ENCODE measurements around the gene CGGBP1. TPM values are rescaled to one million over a fixed set of nuclear protein-coding genes. Genes with fewer than 3 reads are reported as not detected.
"Not testable (repeated sequence)": the region's sequence is repeated elsewhere in the genome, so short reads cannot be mapped to it uniquely, and the experiment has no call there.

CGGBP1 gene
- total RNA-seq, 1 donor from 2014 or later, result 34.4 TPM

DNA sequence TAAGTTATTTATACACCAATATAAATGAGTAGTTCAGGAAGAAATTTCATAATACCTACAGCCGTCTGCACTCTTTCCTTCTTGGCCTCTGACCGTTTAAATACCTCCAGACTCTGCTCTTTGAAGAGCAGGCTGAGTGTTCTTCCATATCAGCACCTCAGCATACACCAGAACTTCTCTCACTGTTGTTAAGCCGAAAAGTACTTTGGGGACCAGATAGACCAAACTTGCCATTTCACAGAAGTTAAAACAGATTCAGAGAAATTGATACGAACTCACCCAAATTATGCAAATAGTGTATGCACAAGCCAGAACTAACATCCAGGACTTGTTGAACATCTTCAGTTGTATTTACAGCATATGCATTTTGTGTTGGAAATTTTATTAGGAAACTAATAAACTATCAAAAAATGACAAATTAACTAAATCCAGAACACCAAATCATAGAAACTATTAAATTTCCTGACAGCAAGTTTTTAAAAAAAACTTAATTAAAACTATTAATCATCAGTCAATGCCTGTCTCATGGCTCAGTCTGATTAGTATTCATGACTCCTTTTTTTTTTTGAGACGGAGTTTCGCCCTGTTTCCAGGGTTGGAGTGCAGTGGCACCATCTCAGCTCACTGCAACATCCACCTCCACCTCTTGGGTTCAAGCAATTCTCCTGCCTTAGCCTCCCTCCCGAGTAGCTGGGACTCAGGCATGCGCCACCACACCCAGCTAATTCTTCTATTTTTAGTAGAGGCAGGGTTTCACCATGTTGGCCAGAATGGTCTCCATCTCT, 24.1 kb downstream of the CGGBP1 start:
- ATAC-seq, result no peak

DNA sequence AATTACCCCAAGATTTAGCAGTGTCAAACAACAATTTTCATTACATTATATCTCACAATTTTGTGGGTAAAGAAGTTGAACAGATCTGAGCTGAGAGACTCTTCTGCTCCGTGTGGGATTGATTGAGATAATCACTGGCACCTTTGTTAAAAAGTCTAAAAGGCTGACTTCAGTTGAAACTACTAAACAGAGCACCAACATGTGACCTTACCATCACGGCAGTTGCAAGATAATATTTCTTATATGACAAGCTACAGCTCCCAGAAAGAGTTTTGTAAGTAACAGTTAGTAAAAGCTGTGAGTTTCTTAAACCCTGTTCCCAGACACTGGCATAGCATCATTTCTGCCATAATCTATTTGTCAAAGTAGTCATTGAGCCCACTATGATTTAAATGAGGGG, 25.0 kb downstream of the CGGBP1 start:
- no peak for ATAC-seq

- ATAC-seq, result no peak
Observed at GRCh38 chr3:88033079-88033478, 25.7 kb downstream of the CGGBP1 start.

DNA sequence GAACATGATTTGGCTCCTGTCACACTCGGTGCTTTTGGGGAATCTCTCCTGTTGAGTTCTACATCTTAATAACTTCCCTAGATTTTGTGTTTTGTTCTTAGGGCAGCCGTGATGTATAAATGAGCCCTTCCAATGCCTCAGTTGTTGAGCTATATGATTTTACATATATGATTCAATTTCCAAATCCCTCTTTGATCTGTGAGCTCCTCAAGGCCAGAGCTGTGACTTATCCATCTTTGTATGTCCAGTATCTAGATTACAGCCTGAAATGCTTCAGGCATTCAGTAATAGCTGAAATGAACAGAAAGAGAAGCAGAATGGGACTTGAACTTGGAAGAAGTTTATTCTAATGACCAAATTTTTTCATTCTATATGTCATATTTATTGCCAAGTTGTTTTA, 26.6 kb downstream of the CGGBP1 start:
- ATAC-seq, result no peak

DNA sequence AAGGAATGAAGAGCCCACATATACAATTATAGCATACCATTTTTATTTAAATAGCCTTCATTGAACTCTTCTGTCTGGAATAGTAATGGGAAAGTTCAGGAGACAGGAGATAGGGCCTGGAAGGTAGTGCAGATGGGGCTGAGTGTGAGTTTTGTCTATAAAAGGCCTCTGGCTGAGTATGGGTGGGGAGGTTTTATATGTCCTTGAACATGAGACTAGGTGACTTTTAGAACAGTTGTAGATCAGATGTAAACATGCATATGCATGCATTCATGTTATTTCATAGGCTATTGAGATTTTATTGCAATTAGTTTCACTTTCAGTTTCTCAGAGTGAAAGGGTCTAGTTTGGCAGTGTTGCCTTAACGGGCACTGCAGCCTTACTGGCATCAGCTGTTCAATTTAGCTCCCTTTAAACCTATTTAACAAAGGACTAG, 27.1 kb downstream of the CGGBP1 start:
- ATAC-seq, result peak; percentile 18

GRCh38 chr3:88030210-88030609, 28.6 kb downstream of the CGGBP1 start:
- no peak for ATAC-seq

GRCh38 chr3:88028876-88029275, 29.9 kb downstream of the CGGBP1 start:
- ATAC-seq, result no peak

DNA sequence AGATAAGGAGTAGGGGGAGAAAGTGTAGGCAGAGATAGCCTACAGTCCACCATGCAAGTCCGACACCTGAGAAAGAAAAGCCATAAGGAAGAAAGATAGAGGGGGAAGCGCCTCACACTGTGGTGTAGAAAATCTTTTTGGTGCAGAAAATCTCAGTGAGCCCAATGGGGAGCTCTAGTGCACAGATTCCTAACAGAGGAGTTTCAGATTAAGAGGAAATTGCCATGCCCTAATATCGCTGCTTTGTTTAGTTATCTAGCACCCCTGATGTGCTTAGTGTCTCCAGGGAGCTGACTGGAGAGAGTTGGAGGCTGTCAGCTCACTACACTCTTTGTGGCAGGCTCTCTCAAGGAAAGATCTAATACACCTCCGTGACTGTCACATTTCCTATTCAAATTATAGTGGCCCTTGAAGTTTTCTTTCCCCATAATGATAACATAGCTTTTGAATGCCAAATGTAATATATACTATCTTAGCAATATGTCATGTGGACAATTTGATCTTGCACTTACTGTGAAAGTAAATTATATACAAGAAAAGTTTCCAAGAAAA, 33.7 kb downstream of the CGGBP1 start:
- no peak for ATAC-seq

DNA sequence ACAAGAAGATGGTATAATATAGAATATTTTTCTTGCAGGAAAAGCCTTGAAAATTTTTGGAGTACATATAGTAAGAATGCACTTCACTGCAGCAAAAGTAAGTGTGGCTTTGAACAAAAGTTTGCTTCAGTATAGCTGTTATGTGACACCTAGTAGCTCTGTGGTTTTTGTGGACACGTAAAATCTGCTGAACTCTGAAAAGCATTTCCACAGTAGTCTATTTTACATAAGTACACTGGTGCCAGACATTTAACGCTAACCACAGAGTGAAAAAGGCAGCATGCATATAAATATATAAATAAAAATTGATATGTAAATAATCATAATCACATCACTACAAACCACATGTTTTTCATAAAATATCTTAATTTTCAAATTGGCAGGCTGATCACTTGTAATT, 39.8 kb downstream of the CGGBP1 start:
- no peak for ATAC-seq

- ATAC-seq, result not testable (repeated sequence)
Observed at GRCh38 chr3:88015656-88016055, 43.1 kb downstream of the CGGBP1 start.

- no peak for ATAC-seq
Observed at GRCh38 chr3:88013592-88013991, 45.2 kb downstream of the CGGBP1 start.

DNA sequence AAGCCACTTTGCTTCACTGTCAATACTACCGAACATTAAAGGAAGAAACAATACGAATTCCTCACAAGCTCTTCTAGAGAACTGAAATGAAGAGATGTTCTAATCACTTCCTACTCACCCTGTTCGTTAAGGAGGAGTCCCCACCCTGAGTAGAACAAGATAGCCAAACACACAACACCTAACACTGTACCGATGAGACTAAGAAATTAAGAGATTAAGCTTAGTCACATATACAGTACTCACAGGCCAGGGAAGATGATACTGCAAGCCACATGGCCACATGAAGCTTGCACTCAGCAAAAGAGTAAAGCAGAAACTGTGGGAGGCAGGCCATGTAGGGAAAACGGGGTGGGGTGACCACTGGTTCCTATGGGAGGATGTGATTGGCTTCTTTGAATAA, 48.0 kb downstream of the CGGBP1 start:
- ATAC-seq, result no peak

GRCh38 chr3:88009066-88009465, 49.7 kb downstream of the CGGBP1 start:
- no peak for ATAC-seq

- ATAC-seq, result no peak
Observed at GRCh38 chr3:88005066-88005465, 53.7 kb downstream of the CGGBP1 start.

DNA sequence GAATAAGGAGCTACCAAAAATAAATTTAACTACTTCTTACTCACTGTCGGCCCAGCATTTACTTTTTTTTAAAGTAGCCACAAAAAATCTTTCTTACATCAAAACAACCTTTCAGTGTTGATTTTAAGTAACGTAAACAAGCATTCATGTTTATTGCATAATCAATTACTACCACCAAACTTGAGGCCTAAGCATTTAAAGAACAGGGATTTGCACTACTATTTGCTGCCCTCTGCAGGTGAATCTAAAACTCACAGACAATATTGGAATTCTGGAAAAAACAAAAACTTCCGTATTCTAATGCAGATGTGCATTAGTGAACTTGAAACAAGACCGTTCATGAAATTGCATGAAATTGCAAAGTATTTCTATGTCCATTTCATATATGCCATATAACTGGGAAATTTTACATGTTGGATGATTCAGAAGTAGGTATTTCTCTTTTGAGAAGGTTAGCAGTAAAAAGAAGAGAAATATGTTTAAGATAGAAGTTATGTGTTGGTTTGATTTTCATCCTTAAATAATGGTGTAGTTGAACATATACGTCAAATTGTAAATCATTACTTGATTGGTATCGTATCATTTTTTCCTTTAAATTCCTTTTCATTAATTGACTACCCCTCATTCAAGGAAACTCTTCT, 55.6 kb downstream of the CGGBP1 start:
- no peak for ATAC-seq

DNA sequence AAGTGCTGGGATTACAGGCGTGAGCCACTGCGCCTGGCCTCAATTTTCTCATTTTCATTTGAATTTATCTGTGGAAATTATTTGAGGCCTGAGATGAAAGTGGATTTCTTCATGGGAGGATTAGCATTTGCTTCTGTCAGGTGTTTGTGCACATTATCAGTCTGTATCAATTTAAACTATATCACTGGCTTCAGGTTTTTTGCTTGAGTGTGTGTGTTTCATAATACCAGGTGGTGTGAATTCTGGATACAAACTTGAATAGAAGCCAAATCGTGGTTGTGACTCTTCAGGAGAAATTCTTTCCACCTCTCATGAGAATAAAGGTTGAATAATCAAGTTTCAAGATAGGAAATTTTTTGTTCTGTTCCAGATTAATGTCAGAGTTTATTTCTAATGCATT, 56.4 kb downstream of the CGGBP1 start:
- no peak for ATAC-seq

Other genes with a start within 250 kb of the CGGBP1 start
- gene ZNF654, start 250 bp upstream of the CGGBP1 start, total RNA-seq, result 13.1 TPM
- gene C3orf38, start 91.0 kb upstream of the CGGBP1 start, total RNA-seq, result 15.1 TPM

Measured in esophagus mucosa (tissue), 1 donor.